Stimulated activated CD8-positive, alpha-beta memory T cell treated with anti-CD3 and anti-CD28 coated beads, Interleukin-7, amount 100 ng/mL, for 24 hours (primary cell): ENCODE data around the gene UBAP1.
"Not testable (repeated sequence)": the region's sequence is repeated elsewhere in the genome, so short reads cannot be mapped to it uniquely, and the experiment has no call there.

Experiments used
- DNase-seq: peaks from one replicate; pipeline ENCODE4 v3.0.0-alpha.2; 2020; ENCODE audit warnings: low read depth

Gene UBAP1

GRCh38 chr9:34224349-34224748 is 45.5 kb downstream of the UBAP1 start:
- no peak for DNase-seq

DNA sequence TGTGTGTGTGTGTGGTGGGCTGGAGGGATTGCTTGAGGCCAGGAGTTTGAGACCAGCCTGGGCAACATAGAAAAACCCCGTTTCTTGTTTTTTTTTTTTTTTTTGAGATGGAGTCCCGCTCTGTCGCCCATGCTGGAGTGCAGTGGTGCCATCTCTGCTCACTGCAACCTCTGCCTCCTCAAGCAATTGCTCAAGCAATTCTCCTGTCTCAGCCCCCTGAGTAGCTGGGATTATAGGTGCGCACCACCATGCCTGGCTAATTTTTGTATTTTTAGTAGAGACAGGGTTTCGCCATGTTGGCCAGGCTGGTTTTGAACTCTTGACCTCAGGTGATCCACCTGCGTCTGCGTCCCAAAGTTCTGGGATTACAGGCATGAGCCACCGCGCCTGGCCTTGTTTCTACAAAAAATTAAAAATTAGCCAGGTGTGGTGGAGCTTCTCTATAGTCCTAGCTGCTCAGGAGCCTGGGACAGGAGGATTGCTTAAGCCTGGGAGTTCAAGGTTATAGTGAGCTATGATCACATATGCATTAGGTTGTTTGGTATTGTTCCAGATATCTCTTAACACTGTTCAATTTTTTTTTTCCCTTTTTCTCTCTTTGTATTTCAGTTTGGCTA is 47.4 kb downstream of the UBAP1 start:
- not testable (repeated sequence) for DNase-seq

DNA sequence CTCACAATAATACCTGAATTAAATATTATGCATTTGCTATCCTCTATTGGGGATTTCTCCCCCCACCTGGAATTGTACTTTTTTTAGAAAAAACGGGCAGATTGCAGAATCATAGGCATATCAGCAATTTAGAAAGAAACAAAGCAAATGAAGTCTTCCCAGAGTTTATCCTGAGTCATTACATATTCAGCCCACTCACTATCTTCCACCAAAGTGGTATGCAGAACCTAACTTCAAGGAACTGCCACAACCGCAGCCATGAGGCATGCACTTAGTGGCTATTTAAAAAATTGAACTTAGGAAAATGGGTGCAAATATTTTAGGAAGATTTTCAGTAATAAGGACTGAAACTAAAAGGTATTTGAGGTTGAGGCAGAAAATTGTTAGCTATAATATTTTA is 48.6 kb downstream of the UBAP1 start:
- DNase-seq, result no peak

DNA sequence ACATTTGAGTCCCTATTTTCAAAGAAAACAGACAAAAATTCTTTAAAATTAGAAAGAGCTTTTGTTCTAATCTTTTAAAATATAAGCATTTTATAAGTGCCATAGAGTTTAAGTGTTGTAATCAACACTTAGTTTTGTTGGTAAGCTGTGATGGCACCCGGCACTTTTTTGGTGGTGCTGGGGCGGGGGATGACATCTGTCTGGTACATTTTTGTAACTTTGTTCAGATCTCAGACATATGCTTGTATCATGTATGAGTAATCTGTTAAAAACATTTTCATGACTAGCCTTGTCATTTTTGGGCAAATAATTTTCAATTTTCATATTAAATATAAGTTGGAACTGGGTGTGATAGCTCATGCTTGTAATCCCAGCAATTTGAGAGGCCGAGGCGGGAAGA is 51.7 kb downstream of the UBAP1 start:
- DNase-seq, result no peak

DNA sequence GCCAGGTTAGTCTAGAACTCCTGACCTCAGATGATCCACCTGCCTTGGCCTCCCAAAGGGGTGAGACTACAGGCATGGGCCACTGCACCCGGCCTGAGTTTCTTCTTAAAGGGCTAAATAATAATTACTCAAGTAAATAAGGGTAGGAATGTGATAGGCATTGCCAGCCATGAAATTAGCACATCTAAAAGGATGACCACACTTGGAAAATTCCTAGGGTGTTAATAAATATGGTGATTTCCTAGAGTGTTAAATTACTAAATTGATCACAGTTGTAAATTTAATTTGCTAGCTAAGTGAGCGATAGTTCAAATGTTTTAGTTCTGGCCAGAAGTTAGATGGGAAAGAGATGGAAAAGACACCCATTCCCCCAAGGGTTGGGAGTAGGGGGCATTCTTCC is 53.4 kb downstream of the UBAP1 start:
- DNase-seq, result no peak

GRCh38 chr9:34233672-34234071 is 54.8 kb downstream of the UBAP1 start:
- DNase-seq, result no peak

DNA sequence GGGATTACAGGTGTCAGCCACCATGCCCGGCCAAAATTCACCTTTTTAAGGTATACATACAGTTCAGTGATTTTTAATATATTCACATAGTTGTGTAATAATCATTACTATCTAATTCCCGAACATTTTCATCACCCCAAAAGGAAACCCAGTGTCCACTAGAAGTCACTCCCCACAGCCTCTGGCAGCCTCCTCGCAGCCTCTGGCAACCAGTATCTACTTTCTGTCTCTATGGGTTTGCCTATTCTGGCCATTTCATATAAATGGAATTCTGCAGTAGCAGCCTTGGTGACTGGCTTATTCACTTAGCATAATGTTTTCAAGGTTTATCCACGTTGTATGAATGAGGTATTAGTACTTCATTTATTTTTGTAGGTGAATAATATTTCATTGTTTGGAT is 59.0 kb downstream of the UBAP1 start:
- no peak for DNase-seq

DNA sequence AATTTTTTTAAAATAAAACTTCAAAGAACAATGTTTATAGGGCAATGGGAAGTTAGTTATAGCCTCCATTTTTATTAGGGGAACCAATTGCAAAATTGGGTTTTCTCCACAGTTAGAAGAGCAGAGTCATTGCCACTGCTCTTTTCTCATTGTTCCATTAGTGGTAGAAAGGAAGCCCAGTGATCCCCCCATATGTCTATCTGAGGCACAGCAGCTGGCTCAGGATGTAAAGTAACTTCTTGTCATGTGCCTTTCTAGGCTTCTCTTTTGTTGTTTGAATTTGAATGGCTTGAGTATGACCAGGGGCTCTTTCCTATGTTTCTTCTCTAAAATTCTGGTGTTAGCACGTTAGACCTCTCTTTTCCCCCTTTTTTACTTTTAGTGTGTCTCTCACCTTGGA is 61.2 kb downstream of the UBAP1 start:
- DNase-seq, result no peak

GRCh38 chr9:34242830-34243229 is 64.0 kb downstream of the UBAP1 start:
- DNase-seq, result no peak

GRCh38 chr9:34245212-34245611 is 66.4 kb downstream of the UBAP1 start:
- DNase-seq, result not testable (repeated sequence)

DNA sequence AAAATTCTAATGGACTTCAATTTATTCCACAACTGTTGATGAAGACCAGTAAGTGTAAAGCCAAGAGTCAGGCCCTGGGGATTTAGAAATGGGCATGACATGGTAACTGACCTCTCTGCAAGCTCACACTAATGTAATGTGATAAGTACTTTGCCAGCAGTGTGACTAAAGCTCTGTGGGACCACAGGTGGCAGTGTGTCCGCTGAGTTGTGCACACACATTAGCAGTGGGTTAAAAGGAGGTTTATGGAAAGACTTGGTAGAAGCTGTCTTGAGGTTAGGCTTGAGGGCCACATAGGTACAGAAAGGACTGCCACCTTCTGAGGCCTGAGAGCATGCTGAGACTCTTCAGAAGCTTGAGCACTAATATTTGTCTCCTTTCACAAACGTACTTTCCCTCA is 67.6 kb downstream of the UBAP1 start:
- no peak for DNase-seq

DNA sequence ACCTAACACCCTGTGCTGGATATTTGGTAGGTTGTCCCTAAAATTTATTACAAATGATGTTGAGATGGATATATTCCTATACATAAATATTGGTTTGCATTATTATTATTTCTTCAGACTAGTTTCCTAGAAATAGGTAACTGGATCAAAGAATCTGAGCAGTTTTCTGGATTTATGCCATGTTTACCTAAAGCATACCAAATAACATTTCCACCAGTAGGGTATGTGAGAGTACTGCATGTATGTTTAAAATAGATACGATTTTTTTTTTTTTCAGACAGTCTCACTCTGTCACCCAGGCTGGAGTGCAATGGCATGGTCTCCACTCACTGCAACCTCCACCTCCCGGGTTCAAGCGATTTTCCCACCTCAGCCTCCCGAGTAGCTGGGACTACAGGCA is 68.9 kb downstream of the UBAP1 start:
- not testable (repeated sequence) for DNase-seq

DNA sequence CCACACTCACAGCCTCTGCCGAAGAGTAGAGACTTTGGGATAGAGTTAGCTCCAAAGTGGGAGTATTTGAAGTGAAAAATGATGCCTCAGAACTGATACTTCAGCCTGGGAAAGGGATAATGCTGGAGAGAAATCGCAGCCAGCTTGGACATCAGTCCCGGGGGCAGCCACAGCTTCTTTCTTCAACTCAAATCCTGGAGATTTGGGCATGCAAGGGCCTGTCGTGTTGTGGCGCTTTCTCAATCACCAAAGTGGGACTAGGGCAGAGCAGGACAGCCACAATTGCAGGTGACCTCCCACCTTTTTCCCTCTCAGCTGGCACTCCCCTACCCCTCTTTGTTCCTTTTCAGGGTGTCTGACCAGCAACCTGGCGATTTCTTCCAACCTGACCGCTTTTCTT is 70.4 kb downstream of the UBAP1 start:
- no peak for DNase-seq

GRCh38 chr9:34250721-34251120 is 71.9 kb downstream of the UBAP1 start:
- no peak for DNase-seq

DNA sequence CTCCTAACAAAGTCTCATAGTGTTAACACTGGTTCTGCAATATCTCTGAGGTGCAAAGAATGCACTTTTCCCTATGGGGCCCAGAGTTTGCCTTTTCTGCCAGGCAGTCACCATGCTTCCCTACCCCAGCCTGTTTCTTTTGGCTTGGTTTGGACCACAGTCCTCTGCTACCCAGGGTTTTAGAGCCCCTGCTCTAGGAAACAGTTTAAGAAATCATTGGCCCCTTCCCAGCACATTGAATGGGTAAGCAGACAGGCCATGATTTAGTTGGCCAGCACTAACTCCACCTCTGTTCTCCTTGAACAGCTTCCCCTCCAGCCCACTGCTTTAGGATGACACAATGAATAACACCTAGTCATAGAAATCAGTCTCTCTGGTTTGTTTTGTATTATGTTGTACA is 73.2 kb downstream of the UBAP1 start:
- DNase-seq, result no peak

- DNase-seq, result peak; percentile 28
These were observed 74.0 kb downstream of the UBAP1 start for GRCh38 chr9:34252670-34253459.

DNA sequence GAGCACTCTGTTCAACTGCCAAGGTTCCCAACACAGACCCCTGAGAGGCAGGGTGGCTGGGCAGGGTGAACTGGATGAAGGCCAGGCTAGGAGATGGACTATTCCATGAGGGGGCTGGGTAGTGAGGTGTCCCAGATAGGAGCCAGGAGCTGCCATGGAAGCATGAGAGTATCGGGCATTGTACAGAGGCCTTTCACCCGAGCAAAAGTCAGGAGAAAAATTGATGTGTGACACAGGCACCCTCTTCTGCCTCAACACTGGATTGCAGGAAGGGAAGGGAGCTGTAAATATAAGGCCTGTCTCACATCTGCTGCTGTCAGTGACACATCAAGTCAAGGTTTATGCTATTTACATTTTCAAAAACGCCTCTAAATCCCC is 74.6 kb downstream of the UBAP1 start:
- DNase-seq, result no peak

GRCh38 chr9:34254141-34254913 is 75.5 kb downstream of the UBAP1 start:
- DNase-seq, result no peak

GRCh38 chr9:34254966-34255825 is 76.4 kb downstream of the UBAP1 start:
- no peak for DNase-seq

DNA sequence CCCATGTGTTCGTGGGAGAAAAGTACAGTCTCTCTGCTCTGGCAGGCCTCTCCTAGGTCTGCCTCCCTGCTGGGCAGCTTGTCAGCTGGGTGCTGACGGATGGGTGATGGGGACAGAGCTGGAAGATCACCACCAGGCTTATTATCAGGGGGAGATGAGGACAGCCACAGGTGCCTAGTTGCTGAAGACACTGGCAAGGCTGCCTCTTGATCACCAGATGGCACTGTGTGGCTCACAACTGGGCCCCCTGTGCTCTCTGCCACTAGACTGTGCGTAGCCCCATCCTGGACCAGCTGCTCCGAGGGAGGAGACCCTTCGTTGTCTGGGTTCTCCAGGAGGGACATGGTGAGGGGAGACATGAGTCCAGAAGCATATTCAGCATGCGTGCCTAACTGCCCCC is 77.3 kb downstream of the UBAP1 start:
- DNase-seq, result no peak

DNA sequence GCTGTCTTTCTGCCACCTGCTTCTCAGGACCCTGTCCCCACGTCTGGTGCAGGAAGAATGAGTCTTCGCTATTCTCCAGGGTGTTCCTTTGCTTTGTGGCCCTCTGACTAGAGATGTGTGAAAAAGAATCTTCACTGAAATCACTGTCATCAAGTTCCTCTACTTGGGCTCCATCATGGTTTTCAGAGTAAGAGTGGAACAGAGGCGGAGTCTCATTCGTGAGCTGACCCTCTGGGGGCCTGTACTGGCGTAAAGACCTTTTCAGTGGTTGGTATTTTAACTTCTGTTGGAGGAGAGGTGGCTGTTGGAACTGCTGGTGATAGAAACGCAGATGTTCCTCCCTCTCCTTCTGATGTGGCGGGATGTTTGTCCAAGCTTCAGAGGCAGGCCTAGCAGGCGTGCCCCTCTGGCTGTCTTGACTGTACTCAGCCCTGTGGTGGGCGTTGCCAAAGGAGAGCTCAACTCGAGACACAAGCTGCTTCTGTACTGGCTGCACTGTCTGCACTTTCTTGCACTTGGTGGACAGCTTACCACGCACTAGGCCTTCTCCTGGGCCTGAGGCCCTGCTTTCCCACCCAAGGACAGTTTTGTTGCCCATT is 78.2 kb downstream of the UBAP1 start:
- DNase-seq, result no peak

GRCh38 chr9:34259315-34259714 is 80.5 kb downstream of the UBAP1 start:
- no peak for DNase-seq
